ENCODE results near the gene RFWD3. TPM values are rescaled to one million over a fixed set of nuclear protein-coding genes. Genes with fewer than 3 reads are reported as not detected.

The RFWD3 gene
- total RNA-seq, 1 experiment from 2014 or later = 138 TPM

DNA sequence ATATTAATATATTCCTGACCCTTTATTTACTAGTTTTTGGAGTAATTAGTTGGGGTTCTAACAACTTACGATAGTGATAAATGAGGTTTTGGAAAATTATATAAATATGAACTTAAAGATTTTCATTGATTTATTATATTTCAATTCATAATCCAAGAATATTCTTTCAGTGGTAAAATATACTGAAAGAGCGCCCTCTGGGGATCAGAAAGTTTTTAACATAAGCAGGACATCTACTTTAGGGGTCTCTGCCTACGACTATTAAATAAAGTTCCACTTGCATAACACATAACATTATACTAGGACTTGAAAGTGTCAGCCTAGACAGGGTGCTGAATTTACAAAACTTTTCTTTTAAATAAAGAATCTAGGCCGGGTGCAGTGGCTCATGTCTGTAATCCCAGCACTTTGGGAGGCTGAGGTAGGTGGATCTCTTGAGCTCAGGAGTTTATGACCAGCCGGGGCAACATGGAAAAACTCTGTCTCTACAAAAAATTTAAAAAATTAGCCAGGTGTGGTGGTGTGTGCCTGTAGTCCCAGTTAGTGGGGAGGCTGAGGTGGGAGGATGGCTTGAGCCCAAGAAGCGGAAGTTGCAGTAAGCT is 15.6 kb downstream of the RFWD3 start:
- H3K36me3 ChIP-seq (ENCODE audit: insufficient read depth, low read length, poor library complexity, severe bottlenecking) = peaks cover 89% of the 10 kb centered on the region
- DNase-seq (ENCODE audit: low spot score) = peak; percentile 40
- ChIA-PET CTCF (interaction anchor here (0.6 to 0.7 kb wide), 4 partner anchors 198 to 587 kb away, joined by 3 to 6 read pairs (median 4); no protein-coding TSS in a partner anchor), POLR2A (ENCODE audit: low non-redundant PET) (no interaction called here)
- peaks cover 35% of the 10 kb centered on the region for H3K4me1 ChIP-seq (ENCODE audit: insufficient read depth, low read length, poor library complexity, severe bottlenecking)
- no peak for TF ChIP-seq EZH2 (IDR thresholded peaks at IDR 0.05; ENCODE audit: borderline replicate concordance, low read depth, low read length, poor library complexity, severe bottlenecking)
- TF ChIP-seq, protein P1, sequence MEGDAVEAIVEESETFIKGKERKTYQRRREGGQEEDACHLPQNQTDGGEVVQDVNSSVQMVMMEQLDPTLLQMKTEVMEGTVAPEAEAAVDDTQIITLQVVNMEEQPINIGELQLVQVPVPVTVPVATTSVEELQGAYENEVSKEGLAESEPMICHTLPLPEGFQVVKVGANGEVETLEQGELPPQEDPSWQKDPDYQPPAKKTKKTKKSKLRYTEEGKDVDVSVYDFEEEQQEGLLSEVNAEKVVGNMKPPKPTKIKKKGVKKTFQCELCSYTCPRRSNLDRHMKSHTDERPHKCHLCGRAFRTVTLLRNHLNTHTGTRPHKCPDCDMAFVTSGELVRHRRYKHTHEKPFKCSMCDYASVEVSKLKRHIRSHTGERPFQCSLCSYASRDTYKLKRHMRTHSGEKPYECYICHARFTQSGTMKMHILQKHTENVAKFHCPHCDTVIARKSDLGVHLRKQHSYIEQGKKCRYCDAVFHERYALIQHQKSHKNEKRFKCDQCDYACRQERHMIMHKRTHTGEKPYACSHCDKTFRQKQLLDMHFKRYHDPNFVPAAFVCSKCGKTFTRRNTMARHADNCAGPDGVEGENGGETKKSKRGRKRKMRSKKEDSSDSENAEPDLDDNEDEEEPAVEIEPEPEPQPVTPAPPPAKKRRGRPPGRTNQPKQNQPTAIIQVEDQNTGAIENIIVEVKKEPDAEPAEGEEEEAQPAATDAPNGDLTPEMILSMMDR (conservative IDR thresholded peaks at IDR 0.05; ENCODE audit: low read depth, low read length) = peak; percentile 76
- intact Hi-C loops (cut with micrococcal nuclease; ENCODE audit: unreplicated experiment) = loop anchor here (10.0 kb wide), 1 partner anchor 346 kb away; no protein-coding TSS in a partner anchor
- no peak overlapping the region for H3K4me3 ChIP-seq (ENCODE audit: low read depth, low read length, poor library complexity, severe bottlenecking)
- H3K9me3 ChIP-seq (ENCODE audit: low read depth, low read length, poor library complexity, severe bottlenecking) = no peaks in the 10 kb centered on the region
- no peaks in the 10 kb centered on the region for H3K27me3 ChIP-seq (replicated peaks; ENCODE audit: insufficient read depth, low read depth, low read length, poor library complexity)
- H3K27ac ChIP-seq (ENCODE audit: low read depth, low read length, poor library complexity, severe bottlenecking) = peak overlapping the region; percentile 64
- no TSS peak for BruUV-seq (replicated peaks)

DNA sequence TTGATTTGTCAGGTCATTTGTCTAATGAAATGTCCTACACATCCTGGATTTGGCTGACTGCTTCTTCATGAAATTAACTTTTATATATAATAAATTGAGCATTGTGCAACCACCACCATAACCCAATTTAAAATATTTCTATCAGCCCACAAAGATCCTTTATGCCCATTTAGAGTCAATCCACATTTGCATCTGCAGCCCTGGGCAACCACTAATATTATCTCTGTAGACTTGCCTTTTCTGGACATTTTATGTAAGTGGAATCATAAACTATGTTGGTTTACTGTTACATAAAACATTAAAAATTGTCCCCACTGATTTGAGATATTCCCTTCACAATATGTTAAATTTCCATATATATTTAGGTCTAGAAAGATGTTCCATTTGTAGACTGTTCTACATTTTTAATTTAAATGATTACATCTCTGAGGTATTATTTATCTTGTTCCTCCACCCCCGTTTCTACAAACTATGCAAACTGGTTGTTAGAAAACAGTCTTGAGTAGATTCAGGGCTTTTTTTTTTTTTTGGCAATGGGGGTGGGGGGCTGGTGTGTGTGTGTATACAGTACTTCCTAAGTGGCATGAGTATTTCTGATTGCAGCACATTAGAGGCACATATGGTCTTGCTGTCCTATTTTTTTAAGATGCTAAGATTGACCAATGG is 16.7 kb downstream of the RFWD3 start:
- no peaks in the 10 kb centered on the region for H3K9me3 ChIP-seq (ENCODE audit: low read depth, low read length, poor library complexity, severe bottlenecking)
- H3K27me3 ChIP-seq (replicated peaks; ENCODE audit: insufficient read depth, low read depth, low read length, poor library complexity) = no peaks in the 10 kb centered on the region
- CTCF ChIA-PET = interaction anchor here (0.7 kb wide), 1 partner anchor 585 kb away, joined by 3 read pairs; no protein-coding TSS in a partner anchor
- DNase-seq (ENCODE audit: low spot score) = no peak
- H3K4me1 ChIP-seq (ENCODE audit: insufficient read depth, low read length, poor library complexity, severe bottlenecking) = peaks cover 32% of the 10 kb centered on the region
- POLR2A ChIA-PET (ENCODE audit: low non-redundant PET) = no interaction called here
- TF ChIP-seq EZH2 (IDR thresholded peaks at IDR 0.05; ENCODE audit: borderline replicate concordance, low read depth, low read length, poor library complexity, severe bottlenecking) = no peak
- TF ChIP-seq, protein P1 (conservative IDR thresholded peaks at IDR 0.05; ENCODE audit: low read depth, low read length) = no peak
- H3K4me3 ChIP-seq (ENCODE audit: low read depth, low read length, poor library complexity, severe bottlenecking) = no peak overlapping the region
- BruUV-seq (replicated peaks) = TSS peak; percentile 13
- intact Hi-C loops (cut with micrococcal nuclease; ENCODE audit: unreplicated experiment) = loop anchor here (10.0 kb wide), 1 partner anchor 345 kb away; no protein-coding TSS in a partner anchor
- peaks cover 94% of the 10 kb centered on the region for H3K36me3 ChIP-seq (ENCODE audit: insufficient read depth, low read length, poor library complexity, severe bottlenecking)
- no peak overlapping the region for H3K27ac ChIP-seq (ENCODE audit: low read depth, low read length, poor library complexity, severe bottlenecking)

DNA sequence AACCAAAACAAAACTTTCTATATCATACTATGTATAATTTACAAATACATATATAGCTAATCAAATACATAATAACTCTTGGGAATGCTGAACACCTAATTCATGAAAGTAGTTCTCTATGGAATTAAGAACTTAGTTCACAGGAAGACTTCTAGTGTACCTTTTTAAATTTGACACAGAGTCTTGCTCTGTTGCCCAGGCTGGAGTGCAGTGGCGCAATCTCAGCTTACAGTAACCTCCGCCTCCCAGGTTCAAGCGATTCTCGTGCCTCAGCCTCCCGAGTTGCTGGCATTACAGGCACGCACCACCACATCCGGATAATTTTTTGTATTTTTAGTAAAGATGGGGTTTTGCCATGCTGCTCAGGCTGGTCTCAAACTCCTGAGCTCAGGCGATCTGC is 24.7 kb downstream of the RFWD3 start:
- Histone ChIP-seq H3K4me3 (ENCODE audit: low read depth, low read length, poor library complexity, severe bottlenecking) (no peak overlapping the region), H3K27me3 (replicated peaks; ENCODE audit: insufficient read depth, low read depth, low read length, poor library complexity) (no peaks in the 10 kb centered on the region), H3K27ac (ENCODE audit: low read depth, low read length, poor library complexity, severe bottlenecking) (no peak overlapping the region), H3K9me3 (ENCODE audit: low read depth, low read length, poor library complexity, severe bottlenecking) (no peaks in the 10 kb centered on the region), H3K4me1 (ENCODE audit: insufficient read depth, low read length, poor library complexity, severe bottlenecking) (no peaks in the 10 kb centered on the region), H3K36me3 (ENCODE audit: insufficient read depth, low read length, poor library complexity, severe bottlenecking) (peaks cover 97% of the 10 kb centered on the region)
- TF ChIP-seq EZH2 (IDR thresholded peaks at IDR 0.05; ENCODE audit: borderline replicate concordance, low read depth, low read length, poor library complexity, severe bottlenecking) = no peak
- TF ChIP-seq, protein P1 (conservative IDR thresholded peaks at IDR 0.05; ENCODE audit: low read depth, low read length) = no peak
- DNase-seq (ENCODE audit: low spot score) = no peak
- ChIA-PET CTCF (no interaction called here), POLR2A (ENCODE audit: low non-redundant PET) (no interaction called here)
- no TSS peak for BruUV-seq (replicated peaks)
- intact Hi-C loops (cut with micrococcal nuclease; ENCODE audit: unreplicated experiment) = no loop called here

Measured in A673 (cell line).